HG03064 (cell line): Measurements from ENCODE around the gene ACTA2.
"Not testable (repeated sequence)": the region's sequence is repeated elsewhere in the genome, so short reads cannot be mapped to it uniquely, and the experiment has no call there.

ENCODE experiments used
- ATAC-seq: cut with Tn5 transposase; IDR thresholded peaks from one replicate; pipeline ENCODE4 v1.9.1; 2021; ENCODE audit warnings: low read depth; ENCODE audit not compliant: unreplicated experiment

ACTA2 gene

DNA sequence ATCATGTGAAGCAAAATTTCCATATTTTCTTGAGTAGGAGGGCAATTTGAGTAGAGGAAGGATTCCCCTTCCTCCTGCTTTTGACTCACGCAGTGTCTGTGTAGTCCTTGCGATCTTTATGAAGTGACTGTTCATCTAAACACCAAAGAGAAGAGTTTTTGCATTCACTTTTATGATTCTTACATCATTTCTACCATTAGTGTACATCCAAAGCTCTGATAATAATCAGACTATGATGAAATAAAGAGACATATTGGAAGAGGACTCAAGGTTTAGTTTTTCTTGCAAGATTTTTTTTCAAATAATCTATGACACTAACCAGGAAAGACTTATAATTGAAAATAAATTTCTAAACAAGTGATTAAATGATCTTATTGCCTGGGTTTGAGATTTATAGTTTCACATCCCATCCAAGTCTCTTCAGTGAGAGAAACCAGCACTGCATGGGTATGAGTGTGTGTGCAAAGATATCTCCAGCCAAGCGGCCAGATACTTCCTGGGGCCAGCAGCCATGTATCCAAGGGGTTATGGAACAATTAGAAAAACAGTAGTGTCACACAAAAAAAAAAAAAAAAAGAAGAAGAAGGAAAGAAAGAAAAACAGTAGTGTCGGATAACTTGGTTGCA is 2.0 kb upstream of the ACTA2 start:
- no peak for ATAC-seq

DNA sequence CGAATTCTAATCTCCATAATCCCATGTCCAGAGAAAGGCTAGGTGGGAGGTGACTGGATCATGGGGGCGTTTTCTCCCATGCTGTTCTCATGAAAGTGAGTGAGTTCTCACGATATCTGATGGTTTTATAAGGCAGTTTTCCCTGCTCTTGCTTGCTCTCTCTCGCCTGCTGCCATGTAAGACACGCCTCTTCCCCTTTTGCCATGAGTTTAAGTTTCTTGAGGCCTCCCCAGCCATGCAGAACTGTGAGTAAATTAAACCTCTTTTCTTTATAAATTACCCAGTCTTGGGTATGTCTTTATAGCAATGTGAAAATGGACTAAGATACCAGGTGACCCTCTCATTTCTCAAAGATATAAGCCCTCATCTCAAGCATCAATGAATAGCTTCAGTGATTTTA is 1.1 kb upstream of the ACTA2 start:
- ATAC-seq, result no peak

DNA sequence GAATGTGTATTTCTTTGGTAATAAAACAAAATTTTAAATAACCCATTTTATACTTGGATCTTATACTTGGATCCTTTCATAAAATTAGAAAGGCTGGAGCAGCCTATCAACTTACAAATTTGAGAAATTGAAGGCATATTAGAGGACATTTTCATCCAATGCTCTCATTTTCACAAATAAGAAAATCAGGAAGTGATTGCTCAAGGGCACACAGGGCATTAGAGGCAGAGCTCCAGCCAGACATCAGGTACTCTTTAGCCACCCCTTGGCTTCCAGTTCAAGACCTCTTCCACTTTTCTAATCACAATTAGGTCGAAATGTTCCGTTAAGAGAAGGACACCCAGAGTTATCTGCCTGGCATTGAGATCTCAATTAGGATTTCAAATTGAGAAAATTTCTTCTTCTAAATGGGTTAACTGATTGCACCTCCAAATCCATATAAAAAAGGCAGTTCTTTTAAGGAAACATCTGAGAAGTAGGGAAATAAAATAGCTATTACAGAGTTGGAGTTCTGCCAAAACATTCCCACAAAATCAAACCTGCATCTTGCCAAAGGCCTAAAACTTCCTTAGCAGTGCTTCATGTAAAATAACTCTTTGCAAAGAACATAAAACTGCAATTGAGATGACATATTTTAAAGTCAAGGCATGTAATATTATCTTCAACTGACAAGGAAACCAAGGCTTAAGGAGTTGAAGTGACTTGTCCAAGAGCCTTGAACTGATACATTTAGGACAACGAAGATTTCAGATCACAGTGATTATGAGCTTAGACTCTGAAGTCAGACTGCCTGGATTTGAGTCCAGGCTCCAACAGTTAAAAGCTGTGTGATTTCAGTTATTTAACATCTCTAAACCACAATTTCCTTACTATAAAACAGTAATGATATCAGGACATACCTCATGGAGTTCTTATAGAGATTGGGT is 2.4 kb downstream of the ACTA2 start:
- no peak for ATAC-seq

DNA sequence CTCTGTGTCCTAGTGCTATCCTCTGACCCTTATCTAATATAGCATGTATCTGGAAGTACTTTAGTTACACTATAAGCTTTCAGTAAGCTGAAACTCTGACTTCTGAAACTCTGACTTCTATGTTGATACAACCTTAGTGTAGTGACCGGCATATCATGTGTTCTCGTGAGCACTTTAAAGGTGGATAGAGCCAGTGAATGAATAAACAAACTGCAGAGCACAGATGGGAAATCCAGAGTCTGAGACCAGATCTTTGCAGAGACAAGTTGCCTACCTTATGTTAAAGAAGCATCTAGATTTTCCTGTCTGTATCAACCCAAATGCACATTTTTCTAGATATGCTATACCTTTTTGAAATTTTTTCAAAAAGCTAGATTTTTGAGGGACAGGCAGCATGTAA is 3.5 kb downstream of the ACTA2 start:
- ATAC-seq, result no peak

DNA sequence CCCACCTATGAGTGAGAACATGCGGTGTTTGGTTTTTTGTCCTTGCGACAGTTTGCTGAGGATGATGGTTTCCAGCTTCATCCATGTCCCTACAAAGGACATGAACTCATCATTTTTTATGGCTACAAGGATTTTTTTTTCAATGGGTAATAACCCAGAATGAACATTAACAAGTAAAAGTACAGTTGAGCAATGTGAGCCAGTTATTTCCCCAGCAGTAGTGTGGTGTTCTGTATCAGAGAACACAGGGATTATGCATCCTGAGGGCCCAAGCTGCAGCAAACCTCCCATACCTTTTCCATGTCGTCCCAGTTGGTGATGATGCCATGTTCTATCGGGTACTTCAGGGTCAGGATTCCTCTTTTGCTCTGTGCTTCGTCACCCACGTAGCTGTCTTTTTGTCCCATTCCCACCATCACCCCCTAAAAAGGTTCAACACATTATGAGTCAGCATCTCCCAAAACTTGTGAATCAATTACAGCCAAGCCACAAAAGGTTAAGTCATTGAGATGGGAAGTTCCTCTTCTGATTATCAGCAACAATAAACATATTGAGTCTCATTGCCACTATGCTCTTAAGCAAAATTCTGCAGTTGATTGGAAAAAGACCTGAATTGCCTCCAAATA is 5.5 kb downstream of the ACTA2 start:
- no peak for ATAC-seq

DNA sequence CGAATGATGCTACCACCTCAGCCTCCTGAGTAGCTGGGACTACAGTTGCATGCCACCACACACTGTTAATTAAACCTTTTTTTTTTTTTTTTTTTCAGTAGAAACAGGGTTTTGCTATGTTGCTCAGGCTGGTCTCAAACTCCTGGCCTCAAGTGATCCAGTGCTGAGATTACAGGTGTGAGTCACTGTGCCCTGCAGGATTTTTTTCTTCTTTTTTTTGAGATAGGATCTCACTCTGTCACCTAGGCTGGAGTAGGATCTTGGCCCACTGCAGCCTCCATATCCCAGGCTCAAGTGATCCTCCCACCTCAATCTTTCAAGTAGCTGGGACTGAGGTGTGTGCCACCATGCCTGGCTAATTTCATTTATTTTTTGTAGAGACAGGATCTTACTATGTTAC is 6.4 kb downstream of the ACTA2 start:
- no peak for ATAC-seq

DNA sequence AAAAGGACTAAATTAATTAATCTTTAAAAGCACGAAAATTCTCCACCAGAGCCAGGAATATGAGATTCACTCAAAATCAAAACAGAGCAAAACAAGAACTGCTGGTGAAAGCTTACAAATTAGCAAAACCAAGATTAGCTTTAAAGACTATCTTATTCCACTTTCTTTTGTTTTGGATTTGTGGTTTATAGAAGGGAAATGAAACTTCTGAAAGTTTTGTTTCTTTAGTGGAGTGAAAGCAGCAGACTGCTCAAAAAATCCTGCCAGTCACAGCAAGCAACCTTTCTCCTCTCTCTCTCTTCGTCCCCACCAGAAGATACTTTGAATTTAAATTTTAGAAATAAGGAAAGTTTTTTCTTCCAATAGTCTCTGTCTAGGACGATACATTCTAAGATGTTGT is 7.8 kb downstream of the ACTA2 start:
- ATAC-seq, result no peak

DNA sequence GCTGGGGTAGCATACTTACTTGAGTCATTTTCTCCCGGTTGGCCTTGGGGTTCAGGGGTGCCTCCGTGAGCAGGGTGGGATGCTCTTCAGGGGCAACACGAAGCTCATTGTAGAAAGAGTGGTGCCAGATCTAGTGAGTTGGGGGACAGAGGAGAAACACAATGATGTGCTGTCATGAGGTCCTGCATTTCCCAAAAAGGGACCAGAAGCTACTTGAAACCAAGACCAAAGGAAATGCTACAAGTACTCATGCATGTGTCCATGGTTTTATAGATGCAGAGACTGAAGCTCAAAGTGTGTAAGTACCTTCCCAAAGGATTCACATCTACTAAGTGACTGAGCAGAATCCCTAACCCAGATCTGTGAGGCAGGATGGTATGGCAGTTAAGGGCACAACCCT is 8.8 kb downstream of the ACTA2 start:
- no peak for ATAC-seq

DNA sequence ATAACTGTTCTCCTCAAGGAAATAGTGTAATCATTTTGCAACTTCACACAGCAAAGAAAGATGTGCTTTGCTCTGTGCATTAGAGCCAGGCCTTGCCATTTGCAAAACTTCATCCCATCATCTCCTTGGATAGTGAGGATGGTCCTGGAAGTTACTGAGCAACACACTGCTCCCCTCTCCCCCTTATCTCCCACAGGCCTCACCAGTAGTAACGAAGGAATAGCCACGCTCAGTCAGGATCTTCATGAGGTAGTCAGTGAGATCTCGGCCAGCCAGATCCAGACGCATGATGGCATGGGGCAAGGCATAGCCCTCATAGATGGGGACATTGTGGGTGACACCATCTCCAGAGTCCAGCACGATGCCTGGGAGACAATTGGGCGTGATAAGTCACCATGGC is 11.5 kb downstream of the ACTA2 start:
- no peak for ATAC-seq

DNA sequence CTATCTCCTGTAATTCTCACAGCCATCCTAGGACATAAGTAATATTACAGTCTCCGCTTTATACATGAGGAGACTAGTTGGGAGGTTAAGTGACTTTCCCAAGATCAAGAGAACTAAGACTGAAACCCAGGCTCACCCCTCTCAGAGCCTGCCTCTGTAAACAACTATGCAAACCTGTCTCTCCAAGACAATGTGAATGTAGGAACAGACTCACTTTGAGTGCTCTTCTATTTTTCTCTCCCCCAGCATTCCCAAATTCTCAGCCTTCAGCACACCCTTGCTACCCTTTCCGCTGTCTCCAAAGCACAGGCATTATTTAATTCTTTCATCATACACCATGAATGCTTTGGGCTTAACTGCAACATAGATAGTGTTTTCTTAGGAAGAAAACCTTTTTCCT is 13.6 kb downstream of the ACTA2 start:
- ATAC-seq, result no peak

DNA sequence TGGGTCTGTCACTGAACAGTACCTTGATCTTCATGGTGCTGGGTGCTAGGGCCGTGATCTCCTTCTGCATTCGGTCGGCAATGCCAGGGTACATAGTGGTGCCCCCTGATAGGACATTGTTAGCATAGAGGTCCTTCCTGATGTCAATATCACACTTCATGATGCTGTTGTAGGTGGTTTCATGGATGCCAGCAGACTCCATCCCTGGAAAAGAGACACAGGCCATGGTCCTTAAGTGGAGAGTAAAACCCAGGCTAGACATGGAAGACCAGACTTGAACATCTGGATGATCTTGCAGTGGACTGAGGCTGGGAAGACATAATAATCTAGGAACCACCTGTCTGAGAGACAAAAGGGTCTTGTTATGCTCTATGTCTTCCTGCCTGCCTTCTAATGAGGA is 14.5 kb downstream of the ACTA2 start:
- no peak for ATAC-seq

DNA sequence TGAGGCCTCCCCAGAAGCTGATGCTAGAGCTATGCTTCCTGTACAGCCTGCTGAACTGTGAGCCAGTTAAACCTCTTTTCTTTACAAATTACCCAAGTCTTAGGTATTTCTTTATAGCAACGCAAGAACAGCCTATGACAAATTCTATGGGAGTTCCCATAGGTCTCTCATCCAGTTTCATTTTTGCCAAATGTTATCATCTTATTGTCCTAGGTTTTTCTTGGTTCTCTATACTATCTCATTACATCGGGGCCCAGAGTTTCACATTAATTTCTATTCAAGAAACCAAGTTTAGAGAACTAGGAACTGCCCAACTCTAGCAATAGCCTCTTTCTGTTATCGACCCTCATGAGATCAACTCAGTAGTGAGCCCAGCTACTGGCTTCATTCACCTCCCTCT is 15.9 kb downstream of the ACTA2 start:
- no peak for ATAC-seq

DNA sequence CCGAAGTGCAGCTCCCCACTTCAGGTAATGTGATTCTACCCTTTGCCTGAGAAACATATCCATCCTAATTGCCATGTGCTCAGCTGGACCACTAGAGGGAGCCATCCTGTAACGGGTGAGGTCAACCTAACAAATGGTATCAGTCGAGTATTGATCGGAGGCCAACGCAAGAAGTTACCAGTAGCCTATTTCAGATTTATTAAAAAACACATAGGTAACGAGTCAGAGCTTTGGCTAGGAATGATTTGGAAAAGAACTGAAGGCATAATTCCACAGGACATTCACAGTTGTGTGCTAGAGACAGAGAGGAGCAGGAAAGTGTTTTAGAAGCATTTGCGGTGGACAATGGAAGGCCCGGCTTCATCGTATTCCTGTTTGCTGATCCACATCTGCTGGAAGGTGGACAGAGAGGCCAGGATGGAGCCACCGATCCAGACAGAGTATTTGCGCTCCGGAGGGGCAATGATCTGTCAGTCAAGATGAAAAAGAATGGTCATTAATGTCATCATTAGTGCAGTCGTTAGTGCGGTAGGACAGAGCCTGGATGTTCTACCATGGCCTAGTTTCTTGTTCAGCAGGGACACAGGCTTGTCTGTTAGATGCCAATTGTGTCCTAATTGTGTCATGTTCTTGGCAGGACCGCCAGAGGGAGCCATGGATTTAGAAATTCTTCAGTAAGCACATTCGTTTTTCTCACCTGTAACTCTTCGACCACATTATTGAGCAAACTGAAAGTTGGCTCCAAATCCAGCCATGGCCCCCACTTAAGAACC is 17.5 kb downstream of the ACTA2 start:
- no peak for ATAC-seq

DNA sequence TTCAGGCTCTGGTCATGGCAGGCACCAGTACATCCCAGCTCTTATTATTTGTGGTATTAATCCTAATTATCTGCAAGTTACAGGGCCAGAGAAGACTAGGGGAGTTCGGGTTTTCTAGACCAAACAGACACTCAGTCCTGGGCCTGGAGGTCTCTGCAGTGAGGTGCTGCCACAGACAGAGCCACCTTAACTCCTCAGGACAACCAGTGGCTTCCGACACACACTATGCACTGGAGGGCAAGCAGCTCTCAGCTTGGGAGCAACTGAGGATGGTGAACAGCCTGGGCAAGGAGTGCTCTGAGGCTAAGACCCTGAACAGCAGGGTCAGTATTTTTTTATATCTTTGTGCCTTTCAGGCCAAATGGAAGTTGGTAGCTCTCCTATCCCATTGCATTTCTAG is 19.0 kb downstream of the ACTA2 start:
- no peak for ATAC-seq

DNA sequence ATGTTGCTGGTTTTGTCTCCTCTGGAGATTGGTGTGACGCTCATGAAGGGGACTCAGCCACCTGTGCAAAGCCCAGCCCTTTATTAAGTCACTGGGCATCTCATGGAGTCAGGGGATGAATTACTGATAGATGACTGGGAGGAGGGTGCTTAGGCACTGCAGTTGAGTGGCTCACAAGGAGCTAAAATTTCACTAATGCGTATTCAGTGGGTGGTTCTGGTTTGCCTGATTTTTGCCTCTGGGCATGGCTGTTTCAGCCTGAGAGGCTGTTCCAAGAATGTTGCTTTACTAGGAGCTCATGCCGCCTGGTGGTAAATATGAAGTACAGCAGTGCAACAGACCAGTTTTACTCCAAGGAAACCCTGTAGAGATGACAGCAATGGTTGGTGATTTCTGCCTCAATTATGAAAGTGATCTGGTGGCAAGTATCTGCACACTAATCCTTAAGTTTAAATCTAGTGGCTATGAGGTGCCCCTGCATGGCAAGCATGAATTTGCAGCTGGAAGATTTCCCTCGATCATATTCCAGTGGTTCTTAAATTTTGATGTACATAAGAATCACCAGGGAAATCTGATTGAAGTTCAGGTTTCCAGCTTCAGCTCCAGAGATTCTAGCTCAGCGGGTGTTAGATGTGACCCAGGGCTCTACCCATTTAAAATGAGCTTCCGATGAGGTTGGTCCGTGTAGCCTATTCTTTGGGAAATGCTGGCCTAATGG is 19.9 kb downstream of the ACTA2 start:
- ATAC-seq, result peak; percentile 51

DNA sequence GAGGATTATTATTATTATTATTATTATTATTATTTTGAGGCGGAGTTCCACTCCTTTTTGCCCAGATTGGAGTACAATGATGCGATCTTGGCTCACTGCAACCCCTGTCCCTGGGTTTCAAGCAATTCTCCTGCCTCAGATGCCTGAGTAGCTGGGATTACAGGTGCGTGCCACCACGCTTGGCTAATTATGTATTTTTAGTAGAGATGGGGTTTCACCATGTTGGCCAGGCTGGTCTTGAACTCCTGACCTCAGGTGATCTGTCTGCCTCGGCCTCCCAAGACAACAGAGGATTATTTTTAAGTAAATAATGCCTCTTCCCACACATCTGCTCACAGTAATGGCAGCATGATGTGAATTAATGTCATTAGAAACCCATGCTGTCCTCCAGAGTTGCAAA is 20.5 kb downstream of the ACTA2 start:
- not testable (repeated sequence) for ATAC-seq

DNA sequence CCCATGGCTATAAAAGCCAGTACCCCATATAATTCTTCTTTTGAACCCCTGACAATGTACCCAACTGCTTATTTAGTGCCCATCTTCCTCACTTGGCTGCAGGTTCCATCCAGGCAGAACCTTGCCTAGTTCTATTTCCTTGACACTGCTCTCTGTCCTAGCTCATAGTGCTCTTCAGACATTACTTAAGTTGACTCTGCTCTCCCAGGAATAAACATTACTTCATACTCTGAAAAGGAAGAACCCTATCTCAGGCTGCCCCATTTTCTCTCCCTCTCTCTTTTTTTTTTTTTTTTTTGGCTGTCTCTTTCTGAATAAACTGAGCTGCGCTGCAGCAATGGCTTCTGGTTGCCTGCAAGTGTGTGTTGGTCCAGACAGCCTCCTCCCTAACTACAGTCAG is 21.0 kb downstream of the ACTA2 start:
- no peak for ATAC-seq

DNA sequence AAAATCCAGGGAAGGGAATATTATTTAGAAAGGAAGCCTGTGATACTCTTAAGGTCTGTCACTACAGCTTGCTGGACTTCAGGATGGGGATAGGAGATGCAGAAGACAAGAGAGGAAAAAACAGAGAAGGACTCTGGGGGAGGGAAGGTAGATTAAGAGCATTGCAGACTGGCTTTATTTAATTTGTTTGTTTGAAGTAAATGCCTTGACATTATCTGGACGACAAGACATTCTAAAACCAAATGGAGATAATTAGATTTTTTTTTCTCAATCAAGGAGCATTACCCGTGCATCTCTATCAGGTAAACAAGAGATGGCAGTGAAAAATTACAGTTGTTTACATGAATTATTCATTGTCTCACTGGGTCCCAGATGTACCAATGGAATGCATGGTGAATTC is 24.3 kb downstream of the ACTA2 start:
- no peak for ATAC-seq

DNA sequence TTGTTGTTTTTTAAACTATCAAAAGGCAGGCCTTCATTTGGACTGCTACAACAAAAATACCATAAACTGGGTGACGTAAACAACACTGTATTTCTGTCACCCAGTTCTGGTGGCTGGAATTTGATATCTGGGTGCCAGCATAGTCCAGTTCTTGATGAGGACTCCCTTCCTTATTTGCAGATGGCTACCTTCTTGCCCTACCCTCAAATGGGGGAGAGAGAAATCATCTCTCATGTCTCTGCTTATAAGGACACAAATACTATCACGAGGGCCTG is 25.2 kb downstream of the ACTA2 start:
- no peak for ATAC-seq

DNA sequence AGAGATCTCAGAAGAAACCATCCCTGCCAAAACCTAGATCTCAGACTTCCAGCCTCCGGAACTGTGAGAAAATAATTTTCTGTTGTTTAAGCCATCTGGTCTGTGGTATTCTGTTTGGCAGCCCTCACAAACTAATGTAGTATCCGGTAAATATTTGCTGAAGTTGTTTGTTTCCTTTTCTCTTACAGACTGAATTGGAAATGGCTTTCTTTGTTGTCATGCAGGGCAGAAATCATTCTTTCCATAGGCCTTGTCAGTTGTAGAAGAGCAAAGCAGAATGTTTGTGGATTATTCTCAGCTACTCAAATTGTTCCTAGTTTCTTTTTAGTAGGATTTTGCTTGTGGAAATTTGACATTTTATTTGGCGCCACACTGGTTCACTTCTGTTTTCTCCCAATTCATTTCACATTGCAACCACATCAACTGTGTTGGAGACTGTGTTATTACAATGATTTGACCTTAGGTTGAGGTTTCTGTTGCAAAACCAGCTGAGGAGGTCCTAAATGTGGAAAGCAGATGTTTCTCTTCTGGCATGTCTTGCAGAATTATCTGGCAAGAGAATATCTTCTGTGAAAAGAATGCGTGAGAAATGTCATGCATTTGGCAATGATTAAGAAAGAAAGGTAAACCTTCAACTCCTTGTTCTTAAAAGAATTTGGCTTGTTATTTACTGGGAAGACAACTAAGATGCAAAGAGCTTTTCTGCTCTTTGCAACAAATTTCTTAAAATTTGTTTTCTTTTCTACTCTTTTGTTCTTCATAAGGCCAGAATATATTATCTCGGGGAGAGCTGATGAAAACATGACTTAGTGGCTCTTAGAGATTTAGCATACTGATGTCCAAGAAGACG is 25.8 kb downstream of the ACTA2 start:
- ATAC-seq, result no peak
